Measurements from ENCODE around the gene SCAF4. TPM values are rescaled to one million over a fixed set of nuclear protein-coding genes. Genes with fewer than 3 reads are reported as not detected.

Gene SCAF4
- total and polyA plus RNA-seq, 12 donors, result 5.6 to 22.3 (median 20.3) TPM

DNA sequence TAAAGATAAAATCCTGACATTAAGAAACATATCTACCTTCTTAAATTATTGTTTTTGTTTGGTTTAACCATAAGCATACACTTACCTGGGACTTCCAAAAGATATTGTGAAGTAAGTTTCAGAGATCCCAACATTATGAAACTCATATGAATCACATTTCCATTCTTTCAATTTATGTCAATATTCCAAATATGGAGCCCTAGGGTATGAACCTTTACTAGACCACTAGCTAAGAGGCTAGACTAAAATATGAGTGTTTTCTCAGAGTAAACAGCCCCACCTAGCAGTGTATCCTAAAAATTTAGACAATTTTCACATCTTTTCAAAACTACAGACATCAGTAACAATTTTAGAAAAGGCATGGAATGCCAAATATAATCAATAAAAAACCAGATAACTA, 24.4 kb downstream of the SCAF4 start:
- TF ChIP-seq, protein P1, sequence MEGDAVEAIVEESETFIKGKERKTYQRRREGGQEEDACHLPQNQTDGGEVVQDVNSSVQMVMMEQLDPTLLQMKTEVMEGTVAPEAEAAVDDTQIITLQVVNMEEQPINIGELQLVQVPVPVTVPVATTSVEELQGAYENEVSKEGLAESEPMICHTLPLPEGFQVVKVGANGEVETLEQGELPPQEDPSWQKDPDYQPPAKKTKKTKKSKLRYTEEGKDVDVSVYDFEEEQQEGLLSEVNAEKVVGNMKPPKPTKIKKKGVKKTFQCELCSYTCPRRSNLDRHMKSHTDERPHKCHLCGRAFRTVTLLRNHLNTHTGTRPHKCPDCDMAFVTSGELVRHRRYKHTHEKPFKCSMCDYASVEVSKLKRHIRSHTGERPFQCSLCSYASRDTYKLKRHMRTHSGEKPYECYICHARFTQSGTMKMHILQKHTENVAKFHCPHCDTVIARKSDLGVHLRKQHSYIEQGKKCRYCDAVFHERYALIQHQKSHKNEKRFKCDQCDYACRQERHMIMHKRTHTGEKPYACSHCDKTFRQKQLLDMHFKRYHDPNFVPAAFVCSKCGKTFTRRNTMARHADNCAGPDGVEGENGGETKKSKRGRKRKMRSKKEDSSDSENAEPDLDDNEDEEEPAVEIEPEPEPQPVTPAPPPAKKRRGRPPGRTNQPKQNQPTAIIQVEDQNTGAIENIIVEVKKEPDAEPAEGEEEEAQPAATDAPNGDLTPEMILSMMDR (IDR thresholded peaks at IDR 0.05), result no peak
- ATAC-seq, result no peak
- Histone ChIP-seq H3K4me3 (no peak overlapping the region), H3K27me3 (no peaks in the 10 kb centered on the region), H3K27ac (no peak overlapping the region), H3K36me3 (peaks cover 0 to 35% (median 0%) of the 10 kb centered on the region in 9 donors), H3K9me3 (no peaks in the 10 kb centered on the region), H3K4me1 (peaks cover 3 to 39% (median 23%) of the 10 kb centered on the region in 9 donors)
- DNase-seq, result no peak
- intact Hi-C loops (cut with DNase I), result no loop called here

DNA sequence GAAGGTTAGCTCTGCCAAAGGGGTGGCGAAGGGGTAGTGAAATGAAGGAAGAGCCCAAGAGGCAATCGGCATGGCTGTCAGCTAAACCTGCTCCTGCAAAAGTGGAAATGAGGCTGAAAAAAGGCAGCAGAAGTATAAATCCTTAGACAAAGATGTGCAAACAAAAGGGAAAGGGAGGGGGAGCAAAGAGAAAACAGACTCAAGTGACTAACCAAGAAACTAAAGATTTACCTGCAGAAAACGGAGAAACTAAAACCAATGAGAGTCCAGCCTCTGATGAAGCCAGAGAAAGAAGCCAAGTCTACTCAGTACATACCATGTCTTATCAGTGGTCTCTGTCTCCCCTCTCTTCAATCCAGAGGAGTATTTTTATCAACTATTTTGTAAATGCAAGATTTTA, 25.4 kb downstream of the SCAF4 start:
- intact Hi-C loops (cut with DNase I), result no loop called here
- DNase-seq (no peak), ATAC-seq (no peak)
- Histone ChIP-seq H3K9me3 (no peaks in the 10 kb centered on the region), H3K27ac (no peak overlapping the region), H3K4me3 (no peak overlapping the region), H3K36me3 (peaks cover 0 to 45% (median 4%) of the 10 kb centered on the region in 9 donors), H3K4me1 (peaks cover 3 to 39% (median 23%) of the 10 kb centered on the region in 9 donors), H3K27me3 (no peaks in the 10 kb centered on the region)
- 90 to 93% methylated on average over 3 of the region's 3 CpGs for WGBS, 2 donors
- TF ChIP-seq, protein P1 (IDR thresholded peaks at IDR 0.05), result no peak

DNA sequence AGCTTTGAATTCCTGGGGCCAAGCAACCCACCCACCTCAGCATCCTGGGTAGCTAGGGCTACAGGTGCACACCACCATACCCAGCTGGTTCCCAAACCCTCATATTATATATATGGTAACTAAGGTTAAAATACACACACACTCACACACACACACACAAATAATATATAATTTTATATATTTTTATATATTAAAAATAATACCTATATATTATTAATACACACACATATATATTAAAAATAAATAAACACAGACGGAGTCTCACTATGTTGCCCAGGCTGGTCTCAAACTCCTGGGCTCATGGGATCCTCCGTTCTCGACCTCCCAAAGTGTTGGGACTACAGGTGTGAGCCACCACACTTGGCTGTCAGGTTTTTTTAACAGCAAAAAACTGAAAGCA, 31.9 kb downstream of the SCAF4 start:
- H3K36me3 ChIP-seq, result peaks cover 4 to 100% (median 35%) of the 10 kb centered on the region in 9 donors

DNA sequence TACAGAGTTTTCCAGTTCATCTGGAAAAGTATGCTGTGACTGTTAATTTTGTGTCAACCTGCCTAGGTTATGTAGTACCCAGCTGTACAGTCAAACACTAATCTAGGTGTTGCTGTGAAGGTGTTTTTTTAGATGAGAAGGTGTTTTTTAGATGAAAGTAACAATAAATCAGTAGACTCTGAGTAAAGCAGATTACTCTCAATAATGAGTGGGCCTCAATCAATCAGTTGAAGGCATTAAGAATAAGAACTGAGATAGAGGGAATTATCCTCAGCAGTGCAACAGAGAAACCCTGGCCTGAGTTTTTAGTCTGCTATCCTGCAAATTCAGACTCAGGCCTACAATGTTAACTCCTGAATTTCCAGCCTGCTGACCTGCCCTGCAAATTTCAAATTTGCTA, 33.5 kb downstream of the SCAF4 start:
- no peak for DNase-seq
- H3K4me1 ChIP-seq, result no peaks in the 10 kb centered on the region
- ATAC-seq, result no peak
- H3K36me3 ChIP-seq, result peaks cover 4 to 100% (median 44%) of the 10 kb centered on the region in 9 donors
- intact Hi-C loops (cut with DNase I), result loop anchor here in 1 of 10 donors (10.0 kb wide), 1 partner anchor 936 kb away; no protein-coding TSS in a partner anchor
- TF ChIP-seq, protein P1 (IDR thresholded peaks at IDR 0.05), result no peak
- H3K9me3 ChIP-seq, result no peaks in the 10 kb centered on the region
- H3K27me3 ChIP-seq, result no peaks in the 10 kb centered on the region
- no peak overlapping the region for H3K4me3 ChIP-seq
- no peak overlapping the region for H3K27ac ChIP-seq

More for the DNA sequence above, 31.9 kb downstream of the SCAF4 start:
- Histone ChIP-seq H3K4me3 (no peak overlapping the region), H3K27ac (no peak overlapping the region), H3K9me3 (no peaks in the 10 kb centered on the region), H3K4me1 (no peaks in the 10 kb centered on the region), H3K27me3 (no peaks in the 10 kb centered on the region)
- DNase-seq (no peak), ATAC-seq (no peak)
- intact Hi-C loops (cut with DNase I), result no loop called here
- TF ChIP-seq, protein P1 (IDR thresholded peaks at IDR 0.05), result no peak
- 97 to 98% methylated on average over 3 of the region's 3 CpGs for WGBS, 2 donors

All from heart right ventricle (tissue), 16 donors.